Neuronal stem cell (in vitro differentiated cells): ENCODE measurements around the gene GALNT3. TPM values are rescaled to one million over a fixed set of nuclear protein-coding genes. Genes with fewer than 3 reads are reported as not detected.

ENCODE experiments used
- DNase-seq: peaks from one replicate; pipeline ENCODE4 v3.0.0-alpha.2; 2013; ENCODE audit warnings: low spot score
- H2AFZ ChIP-seq: one replicate; pipeline ENCODE4 v1.6.1; 2013; ENCODE audit warnings: mild to moderate bottlenecking, low read length, inconsistent platforms
- H2AK5ac ChIP-seq: 2 replicates; pipeline ENCODE4 v1.6.1; 2013; ENCODE audit warnings: low read depth, mild to moderate bottlenecking, inconsistent platforms, low read length, moderate library complexity, mixed read lengths
- H2BK120ac ChIP-seq: 2 replicates; pipeline ENCODE4 v1.6.1; 2013; ENCODE audit warnings: low read depth, mild to moderate bottlenecking, inconsistent platforms, low read length, moderate library complexity, mixed read lengths
- H2BK12ac ChIP-seq: one replicate; pipeline ENCODE4 v1.6.1; 2013; ENCODE audit warnings: low read length, inconsistent platforms
- H2BK15ac ChIP-seq: 2 replicates; pipeline ENCODE4 v1.6.1; 2013; ENCODE audit warnings: mild to moderate bottlenecking, low read length, inconsistent platforms, mixed read lengths
- H2BK5ac ChIP-seq: one replicate; pipeline ENCODE4 v1.6.1; 2013; ENCODE audit warnings: inconsistent platforms, mild to moderate bottlenecking, low read length, moderate library complexity
- H3K14ac ChIP-seq: one replicate; pipeline ENCODE4 v1.6.1; 2013; ENCODE audit warnings: low read length, inconsistent platforms
- H3K18ac ChIP-seq: 2 replicates; pipeline ENCODE4 v1.6.1; 2013; ENCODE audit warnings: low read length, inconsistent platforms
- H3K23ac ChIP-seq: 2 replicates; pipeline ENCODE4 v1.6.1; 2013; ENCODE audit warnings: low read depth, mild to moderate bottlenecking, mixed read lengths, low read length, inconsistent platforms; ENCODE audit not compliant: poor library complexity
- H3K27ac ChIP-seq: replicated peaks from 3 replicates; pipeline ENCODE4 v1.5.1; 2013; ENCODE audit warnings: low read length, inconsistent platforms
- H3K27me3 ChIP-seq, 3 experiments: 2 replicates each; pipeline ENCODE4 v1.6.1; 2013; ENCODE audit warnings: low read length in 3 of 3, mild to moderate bottlenecking in 2 of 3, inconsistent platforms in 1 of 3, low read depth in 1 of 3, mixed read lengths in 1 of 3, moderate library complexity in 1 of 3; ENCODE audit not compliant: control insufficient read depth in 3 of 3, insufficient read depth in 3 of 3
- H3K36me3 ChIP-seq, 2 donors: replicated peaks in 1 of 2; 2 replicates each; pipeline ENCODE4 v1.6.1; 2013; ENCODE audit warnings: low read length in 2 of 2; ENCODE audit not compliant: control insufficient read depth in 2 of 2, insufficient read depth in 2 of 2
- H3K4ac ChIP-seq: 2 replicates; pipeline ENCODE4 v1.6.1; 2013; ENCODE audit warnings: inconsistent platforms, mild to moderate bottlenecking, low read length, moderate library complexity
- H3K4me1 ChIP-seq, 2 donors: 1 replicate in 1 of 2; 2 replicates in 1 of 2; pipeline ENCODE4 v1.6.1; 2013; ENCODE audit warnings: low read length in 2 of 2, low read depth in 1 of 2; ENCODE audit not compliant: control insufficient read depth in 2 of 2, insufficient read depth in 1 of 2
- H3K4me2 ChIP-seq: one replicate; pipeline ENCODE4 v1.6.1; 2013; ENCODE audit warnings: mild to moderate bottlenecking, low read length, inconsistent platforms; ENCODE audit not compliant: insufficient read depth, poor library complexity, severe bottlenecking
- H3K4me3 ChIP-seq, 2 donors: 2 replicates each; pipeline ENCODE4 v1.5.1; 2013; ENCODE audit warnings: low read length in 2 of 2, mild to moderate bottlenecking in 2 of 2, inconsistent platforms in 1 of 2, moderate library complexity in 1 of 2
- H3K79me1 ChIP-seq: one replicate; pipeline ENCODE4 v1.6.1; 2013; ENCODE audit warnings: low read depth, mild to moderate bottlenecking, inconsistent platforms, low read length, moderate library complexity
- H3K9ac ChIP-seq: one replicate; pipeline ENCODE4 v1.6.1; 2013; ENCODE audit warnings: mild to moderate bottlenecking, low read depth, low read length, inconsistent platforms; ENCODE audit not compliant: poor library complexity
- H3K9me3 ChIP-seq, 2 donors: replicated peaks in 1 of 2; 2 replicates each; pipeline versions ENCODE3 to v1.6.1; 2013; ENCODE audit warnings: low read length in 2 of 2, mild to moderate bottlenecking in 2 of 2, inconsistent platforms in 1 of 2, low read depth in 1 of 2, mixed read lengths in 1 of 2, moderate library complexity in 1 of 2; ENCODE audit not compliant: control insufficient read depth in 2 of 2, insufficient read depth in 1 of 2
- H4K8ac ChIP-seq: one replicate; pipeline ENCODE4 v1.6.1; 2013; ENCODE audit warnings: low read depth, mild to moderate bottlenecking, inconsistent platforms, low read length, moderate library complexity
- H4K91ac ChIP-seq: one replicate; pipeline ENCODE4 v1.6.1; 2013; ENCODE audit warnings: low read length, low read depth, mild to moderate bottlenecking, inconsistent platforms; ENCODE audit not compliant: poor library complexity
- WGBS, 2 donors: extraction: QIAGEN DNeasy Blood & Tissue Kit; methylation state at CpG; one replicate each; pipeline ENCODE4 v1.1.7; 2013; ENCODE audit warnings: missing lambda C conversion rate in 2 of 2, mixed read lengths in 1 of 2; ENCODE audit not compliant: insufficient read length in 2 of 2, insufficient replicate concordance in 1 of 2; ENCODE audit errors: extremely low coverage in 2 of 2; 5-methylcytosine and 5-hydroxymethylcytosine counted together
- polyA plus RNA-seq, 2 experiments: library from polyadenylated mRNA; stranded (reverse); fragments of 200-250 nt; gene quantifications; one replicate each; pipeline ENCODE4 v1.2.3, GENCODE V29; 2013

GALNT3 gene
- polyA plus RNA-seq (2013, experiment 1 of 2): 0.04 TPM
- 0.04 TPM for polyA plus RNA-seq (2013, experiment 2 of 2)

DNA sequence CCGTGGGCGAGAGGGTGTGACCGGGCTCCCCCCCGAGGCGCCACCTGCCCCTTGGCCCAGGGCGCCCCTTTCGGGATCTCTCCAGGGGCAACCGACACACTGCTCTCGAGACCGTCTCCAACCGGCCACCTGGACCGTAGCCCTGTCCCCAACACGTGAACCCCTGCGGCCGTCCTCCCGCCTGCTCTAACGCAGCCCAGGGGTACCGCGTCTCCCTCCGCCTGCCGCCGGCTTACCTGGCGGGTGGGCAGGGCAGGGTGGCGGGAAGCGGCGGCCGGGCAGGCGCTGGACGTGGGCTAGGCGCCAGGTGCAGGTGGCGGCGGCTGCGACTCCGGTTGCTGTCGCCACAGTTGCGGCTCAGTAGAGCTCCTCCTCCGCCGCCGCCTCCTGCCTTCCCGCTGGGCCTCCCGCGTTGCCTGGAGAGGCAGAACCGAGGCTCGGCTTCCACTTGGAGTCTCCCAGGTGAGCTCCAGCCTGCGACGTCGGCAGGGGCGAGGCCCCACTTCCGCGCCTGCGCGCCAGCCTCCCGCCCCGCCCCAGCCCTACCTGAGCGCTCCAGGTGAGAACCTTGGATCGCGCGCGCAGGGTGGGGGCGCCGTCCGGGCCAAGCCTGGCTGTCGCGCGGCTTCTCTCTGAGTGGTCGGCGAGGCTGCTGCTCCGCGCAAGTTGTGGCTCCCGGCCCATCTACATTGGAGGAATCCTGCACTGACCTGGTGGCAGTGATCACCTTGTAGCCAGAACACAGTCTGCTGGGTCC is at the start of gene GALNT3:
GALNT3 (minus strand) TSS at position 469 of the 757 bp plus-strand sequence. CDS start 23,547 bp downstream, outside the sequence.
- Histone ChIP-seq H3K4me3 (peak within 1 kb of the TSS; percentile 28 to 83), H2BK12ac (no peak within 1 kb of the TSS), H3K23ac (peak within 1 kb of the TSS; percentile 65), H3K4me1 (peaks cover 0 to 4% of the 10 kb centered on the region in 2 donors), H2AFZ (peak within 1 kb of the TSS; percentile 81), H3K36me3 (no peaks in the 10 kb centered on the region), H3K79me1 (no peaks in the 10 kb centered on the region), H3K9ac (peak within 1 kb of the TSS; percentile 44), H2BK5ac (no peak within 1 kb of the TSS), H2BK120ac (no peak within 1 kb of the TSS), H3K27ac (no peak within 1 kb of the TSS), H2BK15ac (no peak within 1 kb of the TSS), H3K9me3 (peaks cover 0 to 12% of the 10 kb centered on the region in 2 donors), H4K8ac (no peak within 1 kb of the TSS), H3K4ac (no peak within 1 kb of the TSS), H4K91ac (no peak within 1 kb of the TSS), H3K27me3 (peaks cover 11 to 45% (median 30%) of the 10 kb centered on the region in 3 experiments), H3K18ac (peak within 1 kb of the TSS; percentile 64), H2AK5ac (no peak within 1 kb of the TSS), H3K4me2 (peak within 1 kb of the TSS; percentile 96), H3K14ac (peak within 1 kb of the TSS; percentile 71)
- WGBS, 2 donors: no CpG with 5 or more reads among the region's 70 CpGs
- peak; percentile 36 for DNase-seq

GRCh38 chr2:165843351-165843750 is 49.3 kb upstream of the GALNT3 start:
- H2AK5ac ChIP-seq: no peak overlapping the region
- no peak overlapping the region for H2BK120ac ChIP-seq
- H3K27ac ChIP-seq: no peak overlapping the region
- no peaks in the 10 kb centered on the region for H3K9me3 ChIP-seq
- H3K4ac ChIP-seq: no peak overlapping the region
- no peak overlapping the region for H3K18ac ChIP-seq
- no peak overlapping the region for H3K14ac ChIP-seq
- no peak overlapping the region for H4K8ac ChIP-seq
- no peak for DNase-seq
- no peak overlapping the region for H3K23ac ChIP-seq
- H2BK5ac ChIP-seq: no peak overlapping the region
- H3K4me2 ChIP-seq: no peak overlapping the region
- no peak overlapping the region for H2BK12ac ChIP-seq
- H4K91ac ChIP-seq: no peak overlapping the region
- H3K9ac ChIP-seq: no peak overlapping the region
- H2AFZ ChIP-seq: no peak overlapping the region
- H3K27me3 ChIP-seq: no peaks in the 10 kb centered on the region
- no peak overlapping the region for H3K4me3 ChIP-seq
- no peaks in the 10 kb centered on the region for H3K36me3 ChIP-seq
- no CpG with 5 or more reads among the region's 1 CpG for WGBS, 2 donors
- H3K4me1 ChIP-seq: peaks cover 1 to 5% of the 10 kb centered on the region in 2 donors
- no peaks in the 10 kb centered on the region for H3K79me1 ChIP-seq
- H2BK15ac ChIP-seq: no peak overlapping the region

DNA sequence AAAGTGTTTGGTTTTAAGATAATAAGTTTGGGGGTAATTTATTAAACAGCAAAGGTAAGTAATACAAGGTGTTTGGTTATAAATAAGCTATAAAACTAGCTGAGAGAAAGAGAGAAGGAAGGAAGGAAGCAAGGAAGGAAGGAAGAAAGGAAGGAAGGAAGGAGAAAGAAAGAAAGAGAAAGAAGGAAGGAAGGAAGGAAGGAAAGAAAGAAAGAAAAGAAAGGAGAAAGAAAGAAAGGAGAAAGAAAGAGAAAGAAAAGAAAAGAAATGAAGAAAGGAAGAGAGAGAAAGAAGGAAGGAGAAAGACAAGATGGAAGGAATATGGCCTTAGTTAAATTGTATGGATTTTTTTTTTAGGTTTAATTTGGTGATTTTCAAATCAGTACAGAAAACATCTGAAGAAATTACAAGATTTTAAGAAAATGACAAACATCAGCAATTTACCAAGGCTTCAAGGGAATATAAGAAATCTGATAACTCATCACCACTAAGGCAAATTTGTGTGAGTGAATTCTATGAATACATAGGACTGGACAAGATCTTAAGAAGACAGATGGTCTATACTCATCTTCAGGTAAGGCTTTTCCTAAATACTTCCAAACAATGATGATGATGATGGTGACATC is 46.4 kb upstream of the GALNT3 start:
- Histone ChIP-seq H3K18ac (no peak overlapping the region), H3K27ac (no peak overlapping the region), H3K4me1 (peaks cover 4 to 5% of the 10 kb centered on the region in 2 donors), H3K23ac (no peak overlapping the region), H2AFZ (no peak overlapping the region), H3K14ac (no peak overlapping the region), H3K4me3 (no peak overlapping the region), H2BK12ac (no peak overlapping the region), H3K4me2 (no peak overlapping the region), H3K9me3 (no peaks in the 10 kb centered on the region), H3K27me3 (no peaks in the 10 kb centered on the region), H2BK15ac (no peak overlapping the region), H2BK120ac (no peak overlapping the region), H4K91ac (no peak overlapping the region), H3K79me1 (no peaks in the 10 kb centered on the region), H2BK5ac (no peak overlapping the region), H4K8ac (no peak overlapping the region), H2AK5ac (no peak overlapping the region), H3K36me3 (no peaks in the 10 kb centered on the region), H3K9ac (no peak overlapping the region), H3K4ac (no peak overlapping the region)
- no peak for DNase-seq

- no peak overlapping the region for H2BK12ac ChIP-seq
- no peak overlapping the region for H4K91ac ChIP-seq
- H2BK120ac ChIP-seq: no peak overlapping the region
- H3K9ac ChIP-seq: no peak overlapping the region
- no peak overlapping the region for H3K23ac ChIP-seq
- DNase-seq: no peak
- no peak overlapping the region for H3K14ac ChIP-seq
- H3K36me3 ChIP-seq: no peaks in the 10 kb centered on the region
- H2AK5ac ChIP-seq: no peak overlapping the region
- no peaks in the 10 kb centered on the region for H3K79me1 ChIP-seq
- H2AFZ ChIP-seq: no peak overlapping the region
- no CpG with 5 or more reads among the region's 2 CpGs for WGBS, 2 donors
- H2BK5ac ChIP-seq: no peak overlapping the region
- no peaks in the 10 kb centered on the region for H3K9me3 ChIP-seq
- no peak overlapping the region for H3K27ac ChIP-seq
- H4K8ac ChIP-seq: no peak overlapping the region
- H3K4me3 ChIP-seq: no peak overlapping the region
- H2BK15ac ChIP-seq: no peak overlapping the region
- H3K27me3 ChIP-seq: no peaks in the 10 kb centered on the region
- H3K18ac ChIP-seq: no peak overlapping the region
- H3K4me1 ChIP-seq: peaks cover 3 to 4% of the 10 kb centered on the region in 2 donors
- no peak overlapping the region for H3K4ac ChIP-seq
- no peak overlapping the region for H3K4me2 ChIP-seq
Observed at GRCh38 chr2:165839610-165840009, 45.6 kb upstream of the GALNT3 start.
